Activated CD4-positive, CD25-positive, alpha-beta regulatory T cell (primary cell): ENCODE data around the gene ARX.

ENCODE experiments used
- DNase-seq, 4 experiments: peaks; one replicate each; lab custom pipeline; 2025; lab: John Stamatoyannopoulos, UW

ARX gene

DNA sequence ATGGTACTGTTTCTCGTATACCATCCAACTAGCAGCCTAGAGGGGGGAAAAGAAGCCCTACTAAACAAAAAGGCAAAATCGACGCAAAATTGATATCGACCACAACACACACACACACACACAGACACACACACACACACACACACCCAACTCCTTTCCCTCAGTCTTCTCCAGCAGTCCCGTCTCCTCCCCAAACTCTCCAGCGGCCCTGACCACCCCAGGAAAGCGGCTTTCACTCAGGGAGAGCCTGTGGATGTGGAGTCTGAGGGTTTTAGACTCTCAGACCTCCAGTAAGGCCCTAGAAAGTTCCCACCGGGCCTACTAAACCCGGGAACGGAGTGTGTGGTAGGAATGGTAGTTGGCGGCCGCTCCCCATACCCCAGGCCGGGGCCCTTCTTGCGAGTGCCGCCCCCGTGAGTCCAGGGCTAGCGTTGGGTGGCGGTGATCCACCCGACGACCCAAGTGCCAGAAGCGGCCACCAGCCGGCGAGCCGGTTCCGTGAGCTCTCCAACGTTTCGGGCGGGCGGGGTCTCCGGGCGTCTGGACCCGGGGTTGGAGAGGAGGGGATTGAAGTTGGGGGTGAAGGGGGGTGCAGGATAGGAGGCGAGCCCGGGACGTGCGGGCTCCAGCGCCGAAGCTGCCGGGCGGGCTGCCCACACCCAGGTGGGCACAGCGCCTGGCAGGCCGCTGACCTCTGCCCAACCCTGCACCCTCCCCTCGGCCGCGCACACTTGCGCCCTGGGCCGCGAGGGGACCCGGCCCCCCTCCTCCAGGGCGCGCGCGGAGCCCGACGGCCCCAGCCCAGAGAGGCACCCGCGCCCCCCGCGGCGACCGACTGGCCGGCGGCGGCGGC lies 13.7 kb downstream of the ARX start:
- no peak for DNase-seq

DNA sequence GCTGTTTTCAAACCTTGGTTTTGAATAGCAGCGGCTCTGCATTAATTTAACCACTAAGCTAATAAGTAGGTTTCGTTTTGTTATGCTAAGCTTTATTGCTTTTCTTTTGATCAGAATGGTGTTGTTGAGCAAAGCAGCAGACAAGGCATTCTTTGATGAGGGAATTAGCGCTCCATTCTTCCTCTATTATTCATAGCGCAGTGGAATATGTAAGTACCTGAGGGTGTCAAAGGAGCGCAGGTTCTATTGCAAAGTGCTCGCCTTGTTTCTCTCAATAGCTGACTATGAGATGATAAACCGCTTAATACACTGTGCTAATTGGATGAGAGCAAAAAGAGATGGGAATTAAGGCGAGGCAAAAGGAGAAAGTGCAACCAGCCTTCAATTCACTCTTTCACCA lies 16.3 kb downstream of the ARX start:
- DNase-seq, result no peak

DNA sequence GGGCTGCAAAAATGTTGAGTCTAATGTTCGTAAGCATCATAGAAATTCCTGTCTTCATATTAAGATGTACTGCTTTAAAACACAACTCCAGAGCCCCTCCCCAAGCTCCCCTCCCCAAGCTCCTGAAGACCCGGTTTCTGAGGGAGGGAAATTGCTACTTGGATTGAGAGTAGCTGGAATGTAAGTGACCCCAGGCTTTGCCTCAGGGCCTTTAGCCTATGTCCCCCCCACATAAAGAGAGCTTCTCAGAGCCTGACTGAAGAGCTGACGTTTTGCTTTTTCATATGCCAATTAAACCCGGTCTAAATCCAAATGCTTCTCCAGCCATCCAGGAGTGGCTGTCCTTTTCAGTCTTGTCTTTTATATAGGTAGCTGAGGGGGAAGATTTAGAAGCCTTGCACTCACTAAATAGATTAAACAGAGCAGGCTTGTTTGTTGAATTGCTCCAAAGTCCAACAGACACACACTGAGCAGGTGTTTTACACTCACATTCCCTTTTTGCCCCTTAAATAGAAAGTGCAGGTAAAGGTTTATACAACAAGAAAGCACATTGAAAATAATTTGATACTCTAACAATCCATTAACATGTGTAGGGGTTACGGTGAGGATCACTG lies 19.6 kb downstream of the ARX start:
- DNase-seq, result no peak

DNA sequence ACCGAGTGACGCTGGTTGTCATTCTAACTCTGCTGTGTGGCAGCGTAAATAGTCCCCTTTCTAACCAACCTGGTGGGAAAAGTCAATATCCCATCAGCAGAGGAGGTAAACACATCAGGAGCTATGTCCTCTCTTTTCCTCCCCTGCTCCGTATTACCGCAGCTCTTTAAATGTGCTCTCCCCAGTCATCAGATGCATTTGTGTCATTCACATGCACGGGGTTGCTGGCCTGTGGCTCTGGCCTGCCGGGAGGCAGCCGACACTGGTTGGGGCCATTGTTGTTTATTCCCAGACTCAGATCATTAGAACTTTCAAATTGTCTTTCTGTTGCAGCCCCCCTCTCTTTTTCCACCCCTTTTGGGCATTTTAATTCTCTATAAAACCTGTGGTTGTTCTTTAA lies 21.9 kb downstream of the ARX start:
- DNase-seq, result no peak

DNA sequence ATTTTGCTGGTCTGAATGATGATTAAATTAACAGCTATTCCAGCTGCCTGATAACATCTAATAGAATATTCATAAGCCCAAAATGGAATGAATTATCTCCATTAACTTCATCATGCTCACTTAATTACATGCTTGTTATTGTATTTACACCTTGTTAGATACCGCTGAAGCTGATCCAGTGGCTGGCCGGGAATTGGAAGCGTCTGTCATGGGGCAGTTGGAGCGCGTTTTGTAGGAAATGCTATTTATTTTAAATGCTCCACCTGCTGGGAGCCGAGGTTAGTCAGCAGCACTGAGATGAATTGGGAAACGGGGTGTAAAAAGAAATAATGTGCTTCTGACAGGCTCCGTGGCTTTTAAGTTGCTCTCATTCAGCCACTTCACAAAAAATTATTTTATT lies 25.2 kb downstream of the ARX start:
- DNase-seq, result no peak

DNA sequence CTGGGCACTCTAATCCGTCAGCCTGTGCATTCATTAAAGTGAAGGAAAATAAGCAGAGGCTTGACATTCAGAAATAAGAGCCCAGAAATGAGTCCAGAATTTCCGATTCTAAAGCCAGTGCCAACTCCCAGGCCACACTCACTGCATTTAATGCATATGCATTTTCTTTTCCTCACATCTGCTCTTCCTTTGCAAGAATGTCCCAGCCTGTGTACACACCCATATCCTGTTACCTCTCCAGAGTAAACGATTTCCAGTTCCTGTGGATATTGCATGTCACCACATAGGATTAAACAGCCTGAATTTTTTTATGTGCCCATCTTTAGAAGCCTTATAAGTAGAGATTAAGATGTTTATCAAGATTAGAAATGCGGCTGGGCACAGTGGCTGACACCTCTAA lies 27.5 kb downstream of the ARX start:
- no peak for DNase-seq

DNA sequence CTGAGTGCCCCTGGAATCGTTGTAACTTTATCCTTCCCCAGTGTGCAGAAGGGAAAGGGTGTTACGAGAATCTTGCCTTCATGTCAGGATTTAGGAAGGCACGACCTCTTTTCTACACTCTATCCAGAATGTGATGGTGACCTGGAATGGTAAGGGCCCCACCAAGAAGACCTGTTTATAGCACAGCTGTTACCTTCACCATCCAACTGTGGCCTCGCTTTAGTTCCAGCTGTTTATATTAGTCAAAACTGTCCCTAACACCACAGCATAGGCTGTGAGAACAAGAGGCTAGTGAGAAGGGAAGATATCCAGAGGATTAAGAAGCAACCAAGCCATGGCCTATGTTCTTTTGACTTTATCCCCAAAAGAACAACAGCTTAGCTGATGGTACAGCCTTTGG lies 28.0 kb downstream of the ARX start:
- DNase-seq, result no peak

DNA sequence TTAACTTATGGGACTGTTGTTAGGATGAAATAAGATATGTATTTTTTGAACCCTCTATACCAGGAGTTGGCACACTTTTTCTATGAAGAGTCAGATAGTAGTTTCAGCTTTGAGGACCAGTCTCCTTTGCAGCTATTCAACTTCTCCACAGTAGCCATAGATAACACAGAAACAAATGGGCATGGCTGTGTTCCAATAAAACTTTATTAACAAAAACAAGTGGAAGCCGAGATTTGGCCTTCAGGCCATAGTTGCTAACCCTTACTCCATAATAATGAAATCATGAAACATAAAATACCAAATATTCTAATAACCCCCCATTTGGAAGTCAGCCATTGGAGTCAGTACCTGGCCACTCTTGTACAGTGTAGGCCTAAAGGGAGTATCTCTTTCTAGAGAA lies 30.6 kb downstream of the ARX start:
- no peak for DNase-seq

DNA sequence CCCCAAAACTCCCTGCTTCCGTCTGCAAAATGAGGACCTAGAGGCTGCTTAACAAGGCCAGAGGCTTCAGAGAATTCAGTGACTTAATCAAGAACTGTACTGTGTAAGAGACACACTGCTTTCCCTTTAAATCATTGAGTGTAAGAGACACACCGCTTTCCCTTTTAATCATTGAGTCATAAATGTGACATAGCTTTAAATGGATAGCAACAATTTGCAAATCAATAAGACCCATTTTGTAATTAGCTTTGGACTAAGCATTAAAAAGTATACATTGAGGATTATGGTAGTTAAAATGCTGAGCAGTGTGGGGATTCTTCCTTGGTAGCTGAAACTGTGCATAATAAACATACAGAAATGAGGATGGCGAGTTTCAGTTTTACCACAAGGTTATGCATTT lies 31.8 kb downstream of the ARX start:
- DNase-seq, result no peak

DNA sequence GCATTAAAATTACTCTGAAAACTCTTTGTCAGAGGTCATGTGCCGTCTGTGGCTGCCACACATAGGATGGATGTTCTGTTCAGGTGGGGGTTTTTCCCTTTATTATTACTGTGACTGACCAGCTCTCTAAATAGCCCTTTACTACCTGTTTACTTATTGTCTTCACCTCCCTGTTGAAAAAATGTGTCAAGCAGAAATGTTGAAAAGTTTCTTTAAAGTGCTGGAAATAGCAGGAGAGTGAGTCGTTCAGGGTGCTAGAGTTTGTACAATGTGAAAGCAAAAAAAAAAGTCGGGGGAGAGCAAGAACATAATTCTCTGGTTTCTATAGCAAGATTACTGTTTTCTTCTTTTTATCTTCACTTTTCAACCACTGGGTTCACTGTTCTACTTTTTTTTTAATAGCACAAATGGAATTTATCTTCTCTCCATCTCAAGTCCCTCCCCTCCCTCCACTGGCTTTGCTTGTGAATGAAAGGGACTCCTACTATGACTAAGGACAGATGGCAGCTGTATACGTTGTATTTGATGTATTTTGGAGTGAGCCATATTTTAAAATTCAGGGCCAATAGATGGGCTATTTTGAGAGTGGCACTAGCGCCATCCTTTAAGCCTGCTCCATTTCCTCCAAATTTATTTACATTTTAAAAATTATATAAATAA lies 33.3 kb downstream of the ARX start:
- no peak for DNase-seq

DNA sequence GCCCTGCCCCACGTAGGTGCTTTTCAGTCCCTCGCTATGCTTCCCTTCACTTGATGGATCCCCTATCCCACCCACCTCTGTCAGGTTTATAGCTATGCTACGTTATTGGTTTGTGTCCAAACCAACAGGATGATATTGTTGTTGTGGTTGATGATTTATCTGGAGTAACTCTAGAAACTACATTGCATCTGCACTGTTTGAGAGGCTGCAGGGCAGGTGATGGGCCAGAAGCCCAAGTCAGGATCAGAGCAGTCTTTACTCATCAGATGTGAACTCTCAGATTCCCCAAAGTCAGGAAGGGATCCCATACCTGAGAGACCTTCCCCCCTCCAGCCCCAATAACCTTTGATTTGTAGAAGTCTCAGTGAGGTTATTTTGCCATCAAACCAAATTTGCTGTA lies 34.7 kb downstream of the ARX start:
- DNase-seq, result no peak

DNA sequence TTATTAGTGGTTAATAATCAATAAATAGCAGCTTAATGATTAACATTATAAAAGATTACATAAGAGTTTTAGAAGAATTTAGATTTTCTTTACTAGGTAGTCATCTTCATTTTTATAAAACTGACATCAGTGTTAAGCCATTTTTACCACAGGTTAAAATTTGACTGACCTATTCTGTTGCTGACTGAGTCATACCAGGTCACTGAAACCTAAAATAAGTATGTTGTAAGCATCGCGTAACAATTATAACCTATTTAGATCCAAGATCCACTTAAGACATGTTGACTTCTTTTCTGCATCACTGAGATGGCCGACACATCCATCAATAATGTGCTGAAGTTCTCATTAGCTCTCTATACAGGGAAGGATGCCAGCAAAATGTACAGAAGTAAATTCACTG lies 36.7 kb downstream of the ARX start:
- DNase-seq, result no peak

DNA sequence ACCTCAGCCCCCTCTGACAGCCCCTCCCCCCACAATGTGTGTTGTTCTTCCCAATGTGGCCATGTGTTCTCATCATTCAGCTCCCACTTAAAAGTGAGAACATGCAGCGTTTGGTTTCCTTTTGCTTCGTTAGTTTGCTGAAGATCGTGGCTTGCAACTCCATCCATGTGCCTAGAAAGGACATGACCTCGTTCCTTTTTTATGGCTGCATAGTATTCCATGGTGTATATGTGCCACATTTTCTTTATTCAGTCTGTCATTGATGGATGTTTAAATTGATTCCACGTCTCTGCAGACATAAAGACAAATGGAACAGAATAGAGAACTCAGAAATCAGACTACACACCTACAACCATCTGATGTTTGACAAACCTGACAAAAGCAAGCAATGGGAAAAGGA lies 46.0 kb downstream of the ARX start:
- no peak for DNase-seq

DNA sequence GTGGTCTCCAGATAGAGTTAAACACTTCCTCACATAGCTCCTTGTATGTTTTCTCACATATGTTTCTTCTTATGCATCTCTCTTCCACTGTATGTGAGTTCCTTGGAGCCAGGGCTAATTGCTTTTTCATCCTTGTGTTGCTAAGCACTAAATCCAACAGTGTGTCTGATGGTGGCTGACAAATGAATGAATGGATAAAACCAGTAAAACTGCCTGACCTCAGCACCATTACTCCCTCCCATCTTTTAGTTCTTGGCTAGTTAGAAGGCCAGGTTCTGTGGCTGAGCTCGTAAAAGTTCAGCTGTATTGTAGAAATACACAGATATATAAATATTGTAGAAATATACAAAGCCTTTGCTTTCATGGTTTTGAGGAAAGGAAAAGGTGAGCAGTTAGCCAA lies 50.4 kb downstream of the ARX start:
- DNase-seq, result no peak

DNA sequence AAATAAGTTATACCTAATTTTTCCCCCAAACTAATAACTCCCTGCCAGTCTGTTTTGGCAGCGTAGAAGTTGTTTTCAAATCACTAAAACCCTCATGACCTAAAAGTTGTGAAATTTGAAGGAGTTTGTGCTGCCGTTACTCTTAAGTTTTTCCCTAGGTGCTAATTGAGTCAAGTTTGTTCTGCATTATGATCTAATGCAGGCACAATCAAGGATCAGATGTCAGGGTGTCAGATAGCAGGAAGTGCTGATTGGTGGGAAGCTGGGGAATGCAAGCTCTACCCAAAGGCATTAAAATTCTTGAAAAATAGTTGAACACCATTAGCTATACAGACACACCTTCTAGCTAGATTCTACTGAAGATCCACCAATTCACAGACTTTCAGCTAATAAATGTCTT lies 51.9 kb downstream of the ARX start:
- DNase-seq, result no peak

DNA sequence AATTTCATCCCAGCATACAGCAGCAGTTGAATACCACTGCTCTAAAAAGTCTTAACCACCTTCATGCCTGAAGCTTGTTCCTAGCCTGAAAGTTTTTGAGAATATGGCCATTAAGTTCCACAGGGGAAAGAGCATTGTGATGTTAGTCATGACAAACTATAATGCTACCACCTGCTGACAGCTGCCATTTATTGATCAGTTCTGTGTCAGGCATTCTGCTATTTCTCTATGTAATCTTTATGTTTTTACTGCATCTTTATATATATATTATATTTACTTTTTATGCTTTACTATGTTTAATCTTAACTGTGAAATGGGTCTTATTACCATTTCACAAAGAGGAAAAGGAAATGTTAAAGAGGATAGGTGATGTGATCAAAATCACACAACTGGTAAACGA lies 54.0 kb downstream of the ARX start:
- no peak for DNase-seq

DNA sequence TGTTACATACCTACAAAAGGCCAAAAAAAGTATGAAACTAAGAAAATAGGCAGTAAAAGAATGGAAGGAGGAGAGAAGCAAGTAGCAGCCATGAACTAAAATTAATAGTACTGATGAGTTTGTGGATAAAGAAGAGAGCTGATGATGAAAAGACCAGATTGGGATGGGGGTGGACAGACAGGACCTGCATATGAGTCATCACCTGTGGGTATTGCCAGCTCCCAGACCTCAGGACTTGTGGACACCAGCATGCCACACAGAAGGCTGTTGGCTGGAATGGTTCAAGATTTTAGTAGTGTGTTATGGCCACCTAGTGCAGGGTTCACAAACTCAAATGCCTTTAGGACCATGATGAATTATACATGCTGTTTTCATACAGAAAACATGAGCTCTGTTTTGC lies 58.9 kb downstream of the ARX start:
- DNase-seq, result no peak

DNA sequence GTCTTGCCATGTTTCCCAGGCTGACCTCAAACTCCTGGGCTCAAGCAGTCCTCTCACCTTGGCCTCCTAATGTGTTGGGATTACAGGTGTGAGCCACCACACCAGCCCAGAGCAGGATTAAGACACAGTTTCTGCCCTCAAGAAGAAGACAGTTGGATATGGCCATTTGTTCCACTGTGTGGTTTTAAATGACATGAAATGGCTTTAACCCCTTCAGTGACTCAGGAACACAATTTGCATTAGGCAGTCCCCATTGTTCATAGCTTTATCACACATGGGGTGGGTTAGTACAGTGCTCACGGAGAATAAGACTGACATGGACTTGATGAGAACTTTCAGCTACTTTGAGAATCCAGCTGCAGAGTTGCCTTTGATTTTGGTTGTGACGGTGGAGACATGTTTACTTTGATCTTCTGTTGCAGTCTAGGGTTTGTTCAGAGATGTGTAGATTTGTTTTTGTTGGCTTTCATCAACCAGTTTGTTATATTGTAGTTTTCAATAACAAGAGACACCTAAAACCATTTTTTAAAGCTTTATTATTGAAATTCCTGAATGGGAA lies 60.3 kb downstream of the ARX start:
- no peak for DNase-seq

DNA sequence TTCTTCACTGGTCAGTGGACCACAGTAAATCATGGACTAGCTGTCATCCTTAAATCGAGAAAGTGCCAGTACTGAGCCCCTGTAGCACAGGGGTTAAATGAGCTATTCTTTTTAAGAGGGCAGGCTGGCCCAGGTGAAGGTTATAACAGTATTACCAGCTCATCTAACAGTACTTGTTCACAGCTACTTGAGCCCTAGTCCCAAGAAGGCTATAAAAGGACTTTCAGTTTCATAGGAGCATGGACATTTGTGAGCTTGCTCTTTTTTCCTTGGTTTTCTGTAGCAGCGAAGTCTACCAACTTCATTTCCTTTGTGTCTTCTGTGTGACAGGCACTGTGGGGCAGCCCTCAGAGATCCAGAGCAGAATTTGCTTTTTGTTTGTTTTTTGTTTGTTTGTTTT lies 61.0 kb downstream of the ARX start:
- DNase-seq, result no peak
